GM19328 (cell line): ENCODE results near the gene ADPRH.

Experiments used
- ATAC-seq: cut with Tn5 transposase; IDR thresholded peaks from one replicate; pipeline ENCODE4 v1.9.1; 2021; ENCODE audit warnings: mild to moderate bottlenecking, moderate library complexity; ENCODE audit not compliant: unreplicated experiment

ADPRH gene

DNA sequence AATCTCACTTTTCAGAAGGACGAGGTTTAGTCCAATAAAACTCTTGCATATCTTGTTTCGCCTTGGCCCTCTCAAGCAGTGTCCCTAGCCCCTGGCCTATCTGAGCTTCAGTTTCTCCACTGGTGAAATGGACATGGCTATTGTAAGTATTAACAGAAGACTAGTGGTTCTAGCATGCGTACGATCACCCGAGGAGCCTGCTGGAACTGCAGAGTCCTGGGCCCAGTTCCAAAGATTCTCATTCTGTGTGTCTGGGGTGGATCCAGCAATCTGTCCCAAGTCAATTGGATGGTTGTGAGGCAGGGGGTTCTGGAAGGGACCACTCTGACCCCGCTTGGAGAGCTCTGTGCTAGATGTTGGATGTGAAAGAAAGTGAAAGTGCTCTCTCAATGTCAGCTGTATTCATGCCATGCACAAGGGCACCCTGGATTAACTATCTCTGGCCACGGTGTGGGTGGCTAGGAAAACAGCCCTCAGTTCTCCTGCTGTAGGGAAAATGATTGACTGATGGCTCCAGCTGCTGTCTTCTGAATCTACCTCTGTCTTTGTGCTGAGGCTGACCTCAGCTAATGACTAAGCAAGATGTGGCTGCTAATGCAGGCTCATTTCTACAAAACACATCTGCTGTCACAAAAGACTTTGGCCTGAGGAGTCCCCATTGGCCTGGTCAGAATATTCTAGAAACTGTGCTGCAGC lies 16.5 kb downstream of the ADPRH start:
- no peak for ATAC-seq

DNA sequence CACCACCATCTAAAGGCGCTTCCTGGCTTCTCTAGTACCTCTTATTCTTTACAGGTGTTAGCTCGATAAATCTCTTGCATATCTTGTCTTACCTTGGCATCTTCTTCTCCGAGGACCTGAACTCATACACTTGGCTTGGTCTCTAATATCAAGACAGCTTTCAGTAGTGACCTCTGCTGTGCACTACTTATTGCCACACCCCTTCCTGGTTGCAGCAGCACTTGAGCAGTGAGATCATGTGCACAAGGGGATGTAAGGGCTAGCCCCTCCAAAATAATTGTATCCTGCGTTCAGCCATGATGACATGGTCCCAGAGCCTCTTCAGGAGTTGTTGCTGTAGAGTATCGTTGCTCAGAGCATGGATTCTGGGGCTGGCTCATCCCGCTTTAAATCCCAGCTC lies 17.1 kb downstream of the ADPRH start:
- ATAC-seq, result no peak

DNA sequence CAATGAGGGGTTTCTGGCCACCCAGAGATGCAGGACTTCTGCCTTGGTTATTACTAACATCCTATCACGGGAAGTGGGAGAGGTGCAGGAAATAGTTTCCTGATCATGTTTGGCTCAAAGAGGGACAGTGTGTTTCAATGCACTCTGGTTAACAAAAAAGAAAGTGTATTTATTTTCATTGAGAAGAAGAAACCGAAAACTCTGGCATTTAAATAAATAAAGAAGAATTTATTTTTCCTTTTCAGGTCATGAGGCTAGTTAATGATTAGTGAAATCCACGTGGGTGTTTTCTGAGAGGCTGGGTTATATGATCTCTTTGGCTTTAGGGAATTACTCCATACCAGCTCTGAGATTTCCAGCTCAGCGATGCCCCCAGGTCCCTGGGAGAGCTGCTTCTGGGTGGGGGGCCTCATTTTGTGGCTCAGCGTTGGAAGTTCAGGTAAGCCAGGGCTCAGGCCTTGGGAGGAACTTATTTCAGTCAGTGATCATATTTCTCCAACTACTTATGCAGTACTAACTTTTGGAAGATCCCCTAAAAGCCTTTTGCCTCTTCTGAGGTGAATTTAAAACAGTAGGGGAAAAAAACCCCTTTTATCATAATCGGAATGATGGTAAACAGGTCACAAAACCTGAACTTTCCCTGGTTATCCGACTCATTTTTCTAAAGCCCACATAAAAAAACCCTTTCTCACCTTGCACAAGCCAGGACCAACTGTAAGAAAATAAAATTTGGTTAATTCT lies 18.4 kb downstream of the ADPRH start, which contains the start of gene PLA1A:
Gene PLA1A, plus strand, starts transcription at position 338 of the 741 bp plus-strand sequence. Its CDS starts 29 bp downstream, at position 367.
- ATAC-seq, result no peak

DNA sequence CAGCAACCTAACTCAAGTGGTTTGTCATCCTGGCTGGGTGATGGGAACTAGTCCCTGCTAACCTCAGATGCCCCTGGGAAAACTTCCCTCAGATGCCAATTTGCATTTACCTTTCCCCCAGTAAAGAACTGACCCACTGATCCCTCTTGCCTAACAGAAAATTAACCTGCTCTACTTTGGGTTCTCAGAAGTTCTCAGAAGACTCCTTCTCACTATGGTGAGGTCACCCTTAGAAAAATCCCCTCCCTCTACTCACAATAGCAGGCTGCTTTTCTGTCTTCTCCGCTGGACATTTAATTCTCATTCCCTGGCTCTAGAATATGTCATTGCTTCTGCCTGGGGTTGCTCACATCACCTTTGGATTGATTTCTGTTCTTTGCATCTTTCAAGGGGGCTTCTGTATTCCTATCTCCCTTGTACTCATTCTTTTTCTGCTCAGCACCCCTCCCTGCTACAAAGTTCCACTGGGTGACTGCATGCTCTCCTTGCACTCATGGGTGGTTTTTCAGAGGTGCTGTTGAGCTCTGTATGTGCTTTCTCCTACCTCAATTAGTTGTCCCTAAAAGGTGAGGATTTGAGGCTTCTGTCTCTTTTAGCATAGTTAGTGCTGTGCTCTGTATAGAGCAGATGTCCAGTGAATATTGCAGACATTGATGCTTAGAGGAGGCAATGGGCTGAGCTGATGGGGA lies 19.3 kb downstream of the ADPRH start:
- no peak for ATAC-seq

DNA sequence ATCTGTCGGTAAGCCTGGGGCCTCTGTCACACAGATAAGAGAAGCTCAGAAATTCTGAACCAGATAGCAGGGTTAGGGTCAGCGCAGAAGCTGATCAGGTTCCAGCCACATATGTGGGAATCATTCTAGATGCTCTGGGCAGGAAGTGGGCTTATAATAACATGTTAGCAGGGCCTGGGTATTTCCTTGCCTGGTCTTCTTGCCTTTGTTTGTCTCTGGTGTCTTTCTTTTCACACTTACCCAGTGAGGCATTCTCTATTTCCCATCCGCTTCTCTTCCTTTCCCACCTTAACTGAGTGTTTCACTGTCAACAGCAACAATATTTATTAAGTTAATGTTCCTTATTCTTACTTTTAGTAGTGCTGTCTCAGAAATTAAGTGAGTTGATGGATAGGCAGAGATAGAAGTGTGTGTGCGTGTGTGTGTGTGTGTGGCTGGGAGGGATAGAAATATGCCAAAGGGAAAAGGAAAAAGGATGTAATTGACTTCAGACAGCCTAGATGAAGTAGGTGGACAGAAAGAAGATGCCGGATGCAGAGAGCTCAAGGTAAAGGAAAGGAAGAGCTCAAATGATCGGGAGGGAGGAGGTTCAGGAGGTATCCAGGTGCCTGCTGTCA lies 20.4 kb downstream of the ADPRH start:
- no peak for ATAC-seq

DNA sequence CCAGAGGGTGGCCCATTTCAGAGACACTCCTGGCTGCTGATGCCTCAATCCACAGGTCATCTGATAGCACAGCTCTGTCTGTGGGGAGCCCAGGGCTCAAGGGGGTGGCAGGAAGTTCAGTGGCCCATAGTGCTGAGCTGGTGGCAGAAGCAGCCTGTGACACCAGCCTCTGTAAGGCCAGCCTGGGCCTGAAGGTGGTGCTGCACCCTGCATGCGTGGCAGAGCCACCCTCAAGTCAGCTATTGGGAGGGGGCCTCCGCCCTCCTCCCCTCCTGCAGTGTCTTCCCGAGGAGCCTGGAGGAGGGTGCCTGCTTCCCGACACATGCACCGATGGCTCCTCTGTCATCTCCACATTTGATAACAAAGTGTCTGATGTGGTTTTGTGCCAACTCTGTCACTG lies 21.4 kb downstream of the ADPRH start:
- peak; percentile 48 for ATAC-seq

DNA sequence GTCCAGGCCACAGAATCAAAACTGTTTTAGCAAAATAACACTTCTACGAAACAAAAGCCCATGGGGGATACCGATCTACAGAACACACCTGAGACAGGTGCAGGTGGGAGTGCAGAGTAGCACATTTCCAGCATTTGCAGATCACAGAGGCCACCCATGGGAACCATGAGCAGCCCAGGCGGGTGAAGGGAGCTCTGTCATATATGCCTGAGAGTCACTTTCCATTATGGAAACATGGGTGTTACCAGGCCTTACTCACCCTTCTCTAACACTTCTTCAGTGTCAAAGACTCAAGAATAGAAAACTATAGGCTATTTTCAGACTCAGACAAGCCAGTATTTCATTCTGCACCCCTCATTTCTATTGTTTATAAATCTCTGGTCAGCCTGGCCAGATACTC lies 21.9 kb downstream of the ADPRH start:
- no peak for ATAC-seq

DNA sequence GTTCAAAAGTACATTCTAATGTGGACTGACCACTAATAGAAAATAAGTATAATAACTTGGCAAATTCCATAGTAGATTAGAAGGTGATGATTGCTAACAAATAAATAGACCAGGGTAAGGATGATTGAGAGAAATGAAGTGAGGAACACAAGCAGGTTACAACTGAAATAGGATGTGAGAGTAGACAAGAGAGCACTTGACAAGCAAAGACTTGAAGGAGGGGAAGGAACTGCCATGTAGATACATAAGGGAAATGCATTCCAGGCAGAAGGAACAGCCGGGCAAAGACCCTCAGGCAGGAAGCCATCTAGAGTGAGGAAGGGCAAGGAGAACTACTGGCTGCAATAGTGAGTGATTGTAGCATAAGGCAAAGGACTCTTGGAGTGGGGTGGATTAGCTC lies 23.4 kb downstream of the ADPRH start:
- no peak for ATAC-seq

DNA sequence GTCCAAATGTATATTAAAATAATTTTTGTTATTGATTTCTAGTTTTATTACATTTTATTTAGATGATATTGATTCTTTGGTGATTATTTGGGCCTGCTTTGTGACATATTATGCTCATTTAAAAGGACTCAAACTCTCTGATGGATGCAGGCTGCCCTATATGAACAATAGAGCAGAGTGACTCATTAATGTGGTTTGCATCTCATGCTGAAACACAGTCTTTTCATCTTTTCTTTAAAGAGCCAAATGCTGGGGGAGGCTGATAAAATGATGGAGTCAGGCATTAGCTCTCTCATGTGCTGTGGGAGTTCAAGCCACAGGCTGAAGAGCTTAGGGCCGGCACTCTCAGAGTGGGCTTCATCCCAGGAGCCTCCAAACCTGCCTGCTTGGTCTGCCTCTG lies 25.6 kb downstream of the ADPRH start:
- ATAC-seq, result no peak

DNA sequence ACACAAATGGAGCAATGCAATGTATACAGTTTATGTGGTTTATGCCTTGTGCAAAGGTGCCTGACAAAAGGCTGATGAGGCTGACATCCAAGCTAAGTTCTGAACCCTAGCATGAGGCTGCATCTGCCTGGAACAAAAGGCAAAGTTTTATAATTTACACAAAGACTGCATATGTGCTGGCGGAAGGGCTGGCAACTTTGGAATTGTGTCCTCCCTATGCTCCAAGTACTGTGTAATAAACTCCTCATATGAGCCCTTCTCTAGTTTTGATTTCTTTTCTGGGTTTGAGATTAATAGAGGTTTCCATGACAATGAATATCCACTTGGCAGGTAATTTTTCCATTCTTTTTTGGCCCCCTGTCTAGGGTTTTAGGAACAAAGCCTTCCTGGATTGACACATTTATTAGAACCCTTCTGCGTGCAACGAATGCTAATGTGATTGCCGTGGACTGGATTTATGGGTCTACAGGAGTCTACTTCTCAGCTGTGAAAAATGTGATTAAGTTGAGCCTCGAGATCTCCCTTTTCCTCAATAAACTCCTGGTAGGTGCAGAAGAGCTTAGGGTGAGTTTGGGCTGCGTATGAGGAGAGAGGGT lies 29.2 kb downstream of the ADPRH start:
- no peak for ATAC-seq

DNA sequence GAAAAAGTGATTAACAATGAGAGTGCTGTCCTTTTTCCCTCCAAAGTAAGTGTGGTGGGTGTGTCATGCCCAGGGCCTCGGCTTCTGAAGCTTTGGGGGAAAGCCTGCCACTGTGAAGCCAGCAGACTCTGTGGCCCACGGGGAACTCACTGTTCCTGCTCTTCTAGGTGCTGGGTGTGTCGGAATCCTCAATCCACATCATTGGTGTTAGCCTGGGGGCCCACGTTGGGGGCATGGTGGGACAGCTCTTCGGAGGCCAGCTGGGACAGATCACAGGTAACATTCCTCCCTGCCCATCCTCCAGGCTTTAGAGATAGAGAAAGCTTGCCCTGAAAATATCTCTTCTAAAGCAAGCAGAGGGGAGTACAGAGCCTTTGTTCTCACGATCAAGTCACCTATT lies 30.0 kb downstream of the ADPRH start:
- ATAC-seq, result no peak

DNA sequence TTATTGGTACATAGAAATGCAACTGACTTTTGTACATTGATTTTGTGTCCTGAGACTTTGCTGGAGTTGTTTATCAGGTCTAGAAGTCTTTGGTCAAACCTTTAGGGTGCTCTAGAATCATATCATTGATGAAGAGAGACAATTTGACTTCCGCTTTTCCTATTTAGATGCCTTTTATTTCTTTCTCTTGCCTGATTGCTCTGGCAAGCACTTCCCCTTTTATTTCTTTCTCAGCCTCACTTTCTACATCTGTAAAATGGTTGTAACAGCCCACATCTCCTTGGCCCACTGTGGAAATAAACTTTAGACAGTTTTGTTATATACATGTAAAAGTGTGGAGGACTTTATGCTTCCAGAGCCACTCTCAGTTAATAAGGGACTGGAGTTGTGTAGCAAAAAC lies 32.4 kb downstream of the ADPRH start:
- ATAC-seq, result no peak

DNA sequence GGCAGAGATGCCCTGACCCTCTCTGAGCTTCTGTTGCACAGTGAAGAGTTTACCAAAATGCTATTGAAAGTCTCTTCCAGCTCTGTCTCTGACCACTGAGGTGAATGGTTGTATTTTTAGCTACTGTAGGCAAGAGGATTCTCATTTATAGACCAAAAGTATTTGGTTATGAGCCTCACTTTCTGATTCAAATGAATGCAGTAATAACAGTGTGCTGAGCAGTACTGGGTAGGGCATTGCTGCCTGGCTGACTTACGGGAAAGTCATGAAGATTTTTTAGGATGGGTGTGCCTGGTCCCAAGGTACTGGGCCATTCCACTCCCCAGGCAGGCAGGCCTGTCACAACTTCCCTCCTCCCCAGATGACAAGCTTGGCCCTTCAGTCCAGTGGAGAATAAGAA lies 33.9 kb downstream of the ADPRH start:
- no peak for ATAC-seq

DNA sequence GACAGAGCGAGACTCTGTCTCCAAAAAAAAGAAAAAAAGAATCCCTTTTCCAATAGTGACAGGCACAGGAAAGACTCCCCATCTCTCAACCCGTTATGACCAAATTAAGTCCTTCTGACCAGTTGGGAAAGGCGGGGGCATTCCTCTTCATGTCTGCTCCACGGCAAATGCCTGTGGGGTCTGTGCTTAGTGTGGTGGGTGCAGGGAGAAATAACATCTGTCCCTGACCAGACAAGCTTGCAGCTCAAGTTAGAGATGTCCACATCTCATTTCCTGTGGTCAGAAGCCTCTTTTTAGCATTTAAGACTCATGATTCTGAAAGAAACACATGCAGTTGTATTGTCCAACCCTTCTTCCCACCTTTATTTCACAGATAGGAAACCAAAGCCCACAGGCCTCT lies 34.6 kb downstream of the ADPRH start:
- no peak for ATAC-seq

DNA sequence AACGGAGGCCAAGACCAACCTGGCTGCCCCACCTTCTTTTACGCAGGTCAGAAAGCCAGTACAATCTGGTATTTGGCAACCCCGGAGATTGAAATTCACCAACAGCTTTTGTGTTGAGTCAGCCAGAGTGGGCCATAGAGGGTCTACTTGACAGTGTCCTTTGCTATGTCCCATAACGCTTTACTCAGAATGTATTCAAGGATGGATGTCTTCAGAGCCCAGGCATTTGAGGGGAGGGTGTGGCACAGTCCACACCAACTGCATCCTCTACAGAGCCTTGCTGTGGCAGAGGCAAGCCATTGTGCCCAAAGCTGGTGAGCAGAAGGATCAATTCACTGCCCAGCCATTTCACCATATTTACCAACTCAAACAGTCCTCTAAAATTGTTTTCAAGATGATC lies 36.8 kb downstream of the ADPRH start:
- ATAC-seq, result no peak

DNA sequence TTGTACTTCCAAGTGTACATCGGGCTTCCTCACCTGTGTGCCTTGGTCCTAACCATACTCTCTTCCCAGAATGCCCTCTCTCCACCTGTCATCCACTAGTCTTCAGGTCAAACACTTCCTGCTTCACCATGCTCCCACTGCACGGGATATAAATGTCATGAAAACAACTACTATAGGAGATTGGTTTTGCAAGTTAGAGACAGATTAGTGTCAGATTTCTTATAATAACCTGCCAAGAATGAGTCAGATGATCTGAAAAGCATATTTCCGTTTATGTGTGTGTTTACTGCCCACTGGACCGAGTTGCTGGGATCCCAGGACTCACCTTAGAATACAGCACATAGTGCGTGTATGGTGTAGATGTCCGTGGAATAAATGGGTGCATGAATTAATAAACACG lies 39.8 kb downstream of the ADPRH start:
- no peak for ATAC-seq

DNA sequence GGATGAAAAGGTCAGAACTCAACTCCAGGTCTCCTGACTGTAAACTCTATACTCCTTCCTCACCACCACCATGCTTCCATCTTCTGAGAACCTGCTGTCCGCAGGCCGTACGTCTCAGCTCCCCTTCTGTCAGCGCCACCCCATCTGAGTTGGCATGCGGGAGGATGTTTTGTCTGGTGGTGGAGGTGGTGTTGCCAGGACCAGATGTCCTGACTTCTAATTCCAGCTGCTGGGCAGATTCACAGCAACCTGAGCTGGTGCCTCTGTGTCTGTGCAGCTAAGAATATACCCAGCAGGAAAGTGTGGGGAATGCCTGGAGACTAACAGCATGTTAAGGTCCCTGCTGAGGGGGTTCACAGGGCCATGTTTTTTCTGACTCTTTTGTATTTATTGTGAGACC lies 41.6 kb downstream of the ADPRH start:
- no peak for ATAC-seq

DNA sequence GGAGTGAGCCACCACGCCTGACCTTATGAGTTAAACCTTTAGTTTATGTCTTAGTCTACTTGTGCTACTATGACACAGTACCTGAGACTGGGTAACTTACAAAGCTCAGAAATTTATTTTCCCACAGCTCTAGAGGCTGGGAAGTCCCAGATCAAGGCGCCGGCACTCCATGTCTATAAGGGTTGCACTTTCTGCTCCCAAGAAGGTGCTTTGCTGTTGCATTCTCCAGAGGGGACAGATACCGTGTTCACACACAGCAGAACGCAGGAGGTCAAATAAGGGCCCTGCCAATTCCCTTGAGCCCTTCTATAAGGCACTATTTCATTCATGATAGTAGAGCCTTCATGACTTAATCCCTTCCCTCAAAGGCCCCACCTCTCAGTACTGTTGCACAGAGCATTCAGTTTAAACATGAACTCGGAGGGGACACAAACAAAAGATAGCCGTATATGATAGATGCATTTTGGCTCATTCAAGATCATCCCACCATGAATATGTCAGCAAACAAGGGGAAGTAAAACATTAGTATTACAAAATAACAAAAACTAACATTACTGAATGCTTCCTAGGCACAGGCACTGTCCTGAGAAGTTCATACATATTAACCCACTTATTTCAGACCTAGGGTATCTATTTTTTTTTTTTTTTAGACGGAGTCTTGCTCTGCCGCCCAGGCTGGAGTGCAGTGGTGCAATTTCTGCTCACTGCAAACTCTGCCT lies 44.9 kb downstream of the ADPRH start:
- ATAC-seq, result no peak

DNA sequence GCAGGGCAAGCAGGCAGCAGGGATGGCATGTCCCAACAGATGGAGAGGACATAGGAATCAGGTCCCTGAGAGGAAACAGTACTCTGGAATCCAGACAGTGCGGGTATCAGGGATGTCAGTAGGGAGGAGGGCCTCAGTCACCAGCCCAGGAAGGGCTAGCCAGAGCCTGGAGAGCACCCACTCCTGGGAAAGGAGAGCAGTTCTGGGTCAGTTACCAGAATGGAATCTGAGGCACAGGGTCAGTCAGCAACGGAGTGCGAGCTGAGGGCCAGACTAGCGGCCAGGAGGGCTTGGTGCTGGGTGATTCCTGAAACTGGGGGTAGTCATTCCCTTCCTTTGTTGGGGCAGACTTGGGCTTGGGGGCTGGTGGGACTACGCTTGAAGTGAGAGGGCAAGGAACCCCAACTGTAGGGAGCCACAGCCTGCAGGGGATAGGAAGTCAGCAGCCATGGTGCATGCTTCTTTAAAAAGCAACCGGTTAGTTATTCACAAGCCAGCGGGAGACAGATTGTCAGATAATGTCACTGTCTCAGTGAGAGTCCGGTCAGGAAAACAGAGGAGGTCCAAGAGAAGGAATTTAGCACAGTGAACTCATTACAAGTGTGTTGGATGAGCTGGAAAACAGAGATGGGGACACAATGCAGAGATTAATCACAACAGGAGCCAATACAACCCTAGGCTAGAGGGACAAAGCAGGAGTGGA lies 46.3 kb downstream of the ADPRH start:
- ATAC-seq, result no peak

DNA sequence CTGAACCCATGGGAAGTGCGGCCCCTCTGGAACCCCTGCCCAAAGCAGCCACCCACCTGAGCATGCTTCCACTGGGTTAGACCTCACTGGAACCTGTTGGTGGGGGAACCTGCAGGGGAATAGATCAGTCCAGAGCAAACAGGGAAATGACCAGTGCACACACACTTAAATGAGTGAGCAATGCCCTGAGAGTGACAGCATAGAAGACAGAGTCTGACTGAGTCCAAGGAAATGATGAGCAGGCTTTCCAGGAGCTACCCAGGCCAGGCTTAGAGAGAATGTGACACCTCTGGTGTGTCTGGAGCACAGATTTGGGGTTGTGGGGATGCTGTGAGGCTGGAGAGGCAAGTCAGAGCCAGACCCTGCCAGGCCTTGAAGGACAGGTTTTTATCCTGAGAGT lies 46.9 kb downstream of the ADPRH start:
- no peak for ATAC-seq
